Panc1 (cell line): ENCODE data around the gene SPDYE16. TPM values are rescaled to one million over a fixed set of nuclear protein-coding genes. Genes with fewer than 3 reads are reported as not detected.
A peak's percentile ranks its signal among the peaks of the same experiment; 100 is the strongest.
"Not testable (repeated sequence)": the region's sequence is repeated elsewhere in the genome, so short reads cannot be mapped to it uniquely, and the experiment has no call there.

Experiments
- ATAC-seq: fragments of 200-7000 bp; cut with Tn5 transposase; 2 replicates; pipeline ENCODE4 v1.9.1; 2020; ENCODE audit warnings: mild to moderate bottlenecking, moderate library complexity
- BruUV-seq: library from RNA; stranded (reverse); fragments of 400-500 nt; replicated peaks from 2 replicates; lab custom pipeline; 2021; lab: Mats Ljungman, UMichigan
- CTCF ChIA-PET: fragments of 300-600 bp; sonication (Branson Sonifier 250); formaldehyde crosslinking; loops from one replicate; lab custom pipeline; 2022; ENCODE audit warnings: antibody characterized with exemption; lab: Charles Lee
- POLR2A ChIA-PET: fragments of 300-600 bp; sonication (Branson Sonifier 250); formaldehyde crosslinking; loops from one replicate; lab custom pipeline; 2022; ENCODE audit warnings: antibody characterized with exemption; lab: Charles Lee
- DNase-seq: peaks from one replicate; pipeline ENCODE4 v3.0.0-alpha.2; 2010; ENCODE audit warnings: low read depth, low spot score
- H3K27ac ChIP-seq: 2 replicates; pipeline ENCODE4 v1.5.1; 2011; ENCODE audit warnings: mild to moderate bottlenecking, low read length, inconsistent platforms
- H3K27me3 ChIP-seq: fragments of 200-500 bp; sonication (Bioruptor generic); 2 replicates; pipeline ENCODE4 v1.6.0; 2014; ENCODE audit warnings: low read length, inconsistent platforms; ENCODE audit not compliant: control insufficient read depth, insufficient read depth
- H3K36me3 ChIP-seq: fragments of 200-500 bp; sonication (Bioruptor generic); 2 replicates; pipeline ENCODE4 v1.5.1; 2014; ENCODE audit warnings: inconsistent platforms, mild to moderate bottlenecking, low read length, moderate library complexity; ENCODE audit not compliant: control insufficient read depth, insufficient read depth
- H3K4me1 ChIP-seq: 2 replicates; pipeline ENCODE4 v1.5.1; 2011; ENCODE audit warnings: inconsistent platforms, mild to moderate bottlenecking, low read length, moderate library complexity; ENCODE audit not compliant: control insufficient read depth, insufficient read depth
- H3K4me3 ChIP-seq, 2 experiments: 2 replicates each; pipeline ENCODE4 v1.5.1; 2011 to 2012; ENCODE audit warnings: low read depth in 2 of 2, low read length in 2 of 2, mild to moderate bottlenecking in 2 of 2, inconsistent platforms in 1 of 2, moderate library complexity in 1 of 2
- H3K9me3 ChIP-seq: fragments of 200-500 bp; sonication (Bioruptor generic); 2 replicates; pipeline ENCODE4 v1.5.1; 2014; ENCODE audit warnings: low read depth, mild to moderate bottlenecking, inconsistent platforms, low read length, moderate library complexity; ENCODE audit not compliant: control insufficient read depth, insufficient read depth
- in situ Hi-C: cut with HindIII; loops from 2 replicates; pipeline ENCODE4 v1.10.0; 2016; ENCODE audit warnings: low sequenced_read_pairs, low pct_unique_long_range_greater_than_20kb
- intact Hi-C: fragments of 100-400 bp; cut with micrococcal nuclease; formaldehyde crosslinking; loops from one replicate; pipeline ENCODE4 v1.10.0; 2022; ENCODE audit not compliant: unreplicated experiment
- total RNA-seq: library from RNA; stranded (reverse); gene quantifications from one replicate; pipeline ENCODE4 v1.2.1, GENCODE V29; 2021; ENCODE audit not compliant: unreplicated experiment

Gene SPDYE16
- total RNA-seq, 1 experiment from 2014 or later: not detected

DNA sequence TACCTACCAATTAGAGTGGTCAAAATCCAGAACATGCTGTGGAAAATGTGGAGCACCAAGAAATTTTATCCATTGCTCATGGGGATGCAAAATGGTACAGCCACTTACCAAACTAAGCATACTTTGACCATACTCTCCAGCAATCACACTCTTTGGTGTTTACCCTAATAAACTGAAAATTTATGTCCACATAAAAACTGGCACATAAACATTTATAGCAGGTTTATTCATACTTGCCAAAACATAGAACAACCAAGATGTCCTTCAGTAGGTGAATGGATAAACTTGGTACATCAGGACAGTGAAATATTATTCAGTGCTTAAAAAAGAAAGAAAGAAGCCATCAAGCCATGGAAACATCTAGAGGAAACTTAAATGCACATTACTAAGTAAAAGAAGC lies 24.7 kb upstream of the SPDYE16 start:
- H3K36me3 ChIP-seq, DNase-seq, H3K27ac ChIP-seq, H3K9me3 ChIP-seq, intact Hi-C loops, POLR2A ChIA-PET, CTCF ChIA-PET, ATAC-seq, H3K27me3 ChIP-seq, in situ Hi-C loops, H3K4me3 ChIP-seq: not testable (repeated sequence)
- peaks cover 13% of the 10 kb centered on the region for H3K4me1 ChIP-seq
- TSS peak; percentile 9 for BruUV-seq

DNA sequence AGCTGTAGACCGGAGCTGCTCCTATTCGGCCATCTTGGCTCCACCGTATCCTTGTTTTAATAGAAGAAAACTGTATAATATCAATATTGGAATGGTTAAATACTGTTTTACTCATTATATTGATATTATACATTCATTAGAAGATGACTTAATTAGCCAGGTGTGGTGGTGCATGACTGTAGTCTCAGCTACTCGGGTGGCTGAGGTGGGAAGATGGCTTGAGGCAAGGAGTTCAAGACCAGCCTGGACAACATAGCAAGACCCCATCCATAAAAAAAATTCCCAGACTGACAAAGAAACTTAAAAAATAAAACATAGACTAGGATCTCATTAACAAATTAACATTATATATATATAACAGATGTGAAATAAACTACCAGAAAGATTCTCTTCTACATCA lies 24.2 kb upstream of the SPDYE16 start:
- BruUV-seq: not testable (repeated sequence)

DNA sequence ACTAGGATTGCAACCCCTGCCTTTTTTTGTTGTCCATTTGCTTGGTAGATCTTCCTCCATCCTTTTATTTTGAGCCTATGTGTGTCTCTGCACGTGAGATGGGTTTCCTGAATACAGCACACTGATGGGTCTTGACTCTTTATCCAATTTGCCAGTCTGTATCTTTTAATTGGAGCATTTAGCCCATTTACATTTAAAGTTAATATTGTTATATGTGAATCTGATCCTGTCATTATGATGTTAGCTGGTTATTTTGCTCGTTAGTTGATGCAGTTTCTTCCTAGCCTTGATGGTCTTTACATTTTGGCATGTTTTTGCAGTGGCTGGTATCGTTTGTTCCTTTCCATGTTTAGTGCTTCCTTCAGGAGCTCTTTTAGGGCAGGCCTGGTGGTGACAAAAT lies 21.9 kb upstream of the SPDYE16 start:
- DNase-seq, in situ Hi-C loops, POLR2A ChIA-PET, ATAC-seq, H3K4me3 ChIP-seq, H3K4me1 ChIP-seq, H3K9me3 ChIP-seq, H3K27ac ChIP-seq, H3K36me3 ChIP-seq, CTCF ChIA-PET, H3K27me3 ChIP-seq, intact Hi-C loops: not testable (repeated sequence)
- TSS peak; percentile 6 for BruUV-seq

More for the DNA sequence above, 24.2 kb upstream of the SPDYE16 start:
- H3K9me3 ChIP-seq, H3K27me3 ChIP-seq, intact Hi-C loops, H3K4me3 ChIP-seq, H3K4me1 ChIP-seq, POLR2A ChIA-PET, CTCF ChIA-PET, H3K27ac ChIP-seq, ATAC-seq, H3K36me3 ChIP-seq, DNase-seq, in situ Hi-C loops: not testable (repeated sequence)

DNA sequence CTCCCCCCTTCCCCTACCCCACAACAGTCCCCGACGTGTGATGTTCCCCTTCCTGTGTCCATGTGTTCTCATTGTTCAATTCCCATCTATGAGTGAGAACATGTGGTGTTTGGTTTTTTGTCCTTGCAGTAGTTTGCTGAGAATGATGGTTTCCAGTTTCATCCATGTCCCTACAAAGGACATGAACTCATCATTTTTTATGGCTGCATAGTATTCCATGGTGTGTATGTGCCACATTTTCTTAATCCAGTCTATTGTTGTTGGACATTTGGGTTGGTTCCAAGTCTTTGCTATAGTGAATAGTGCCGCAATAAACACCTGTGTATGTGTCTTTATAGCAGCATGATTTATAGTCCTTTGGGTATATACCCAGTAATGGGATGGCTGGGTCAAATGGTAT lies 18.2 kb upstream of the SPDYE16 start:
- H3K27ac ChIP-seq, H3K27me3 ChIP-seq, H3K9me3 ChIP-seq, H3K36me3 ChIP-seq, CTCF ChIA-PET, H3K4me1 ChIP-seq, intact Hi-C loops, H3K4me3 ChIP-seq, BruUV-seq, DNase-seq, ATAC-seq, POLR2A ChIA-PET, in situ Hi-C loops: not testable (repeated sequence)

DNA sequence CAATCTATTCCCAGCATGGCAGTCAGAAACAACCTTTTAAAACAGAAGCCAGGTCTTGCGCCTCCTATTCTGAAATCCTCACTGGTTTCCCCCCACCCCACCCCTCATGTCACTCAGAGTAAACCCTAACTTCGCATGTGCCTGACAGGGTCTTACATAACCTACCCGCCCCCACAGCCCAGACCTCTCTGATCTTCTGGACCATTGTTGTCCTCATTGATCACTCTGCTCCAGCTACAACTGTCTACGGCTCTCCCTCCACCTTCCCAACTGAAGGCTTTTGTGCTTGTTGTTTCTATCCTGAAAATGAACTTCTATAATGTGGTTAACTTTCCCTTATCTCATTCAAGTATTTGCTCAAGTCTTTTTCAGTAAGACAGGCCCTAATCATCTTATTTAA lies 17.1 kb upstream of the SPDYE16 start:
- POLR2A ChIA-PET, in situ Hi-C loops, H3K4me3 ChIP-seq, H3K4me1 ChIP-seq, H3K27me3 ChIP-seq, intact Hi-C loops, CTCF ChIA-PET, DNase-seq, ATAC-seq, BruUV-seq, H3K9me3 ChIP-seq, H3K27ac ChIP-seq, H3K36me3 ChIP-seq: not testable (repeated sequence)

DNA sequence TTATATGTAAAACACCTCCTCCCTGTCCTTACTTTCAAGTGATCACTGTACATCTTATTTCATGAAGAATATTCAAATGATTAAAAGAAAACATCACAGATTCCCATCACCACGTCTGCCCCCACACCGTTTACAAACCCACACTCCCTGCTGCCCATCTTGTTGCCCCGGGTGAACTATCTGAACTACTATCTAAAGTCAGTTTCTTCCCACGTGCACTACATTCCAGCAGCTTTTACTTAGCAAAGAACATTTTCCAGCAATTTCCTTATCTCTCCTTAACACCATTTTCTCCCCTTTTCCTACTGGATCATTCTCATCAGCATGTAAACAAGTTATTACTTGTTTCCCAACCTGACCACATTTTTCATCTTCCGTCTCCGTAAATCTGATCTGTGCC lies 16.6 kb upstream of the SPDYE16 start:
- H3K27ac ChIP-seq, BruUV-seq, H3K4me3 ChIP-seq, H3K36me3 ChIP-seq, ATAC-seq, intact Hi-C loops, DNase-seq, H3K9me3 ChIP-seq, H3K4me1 ChIP-seq, in situ Hi-C loops, CTCF ChIA-PET, POLR2A ChIA-PET, H3K27me3 ChIP-seq: not testable (repeated sequence)

DNA sequence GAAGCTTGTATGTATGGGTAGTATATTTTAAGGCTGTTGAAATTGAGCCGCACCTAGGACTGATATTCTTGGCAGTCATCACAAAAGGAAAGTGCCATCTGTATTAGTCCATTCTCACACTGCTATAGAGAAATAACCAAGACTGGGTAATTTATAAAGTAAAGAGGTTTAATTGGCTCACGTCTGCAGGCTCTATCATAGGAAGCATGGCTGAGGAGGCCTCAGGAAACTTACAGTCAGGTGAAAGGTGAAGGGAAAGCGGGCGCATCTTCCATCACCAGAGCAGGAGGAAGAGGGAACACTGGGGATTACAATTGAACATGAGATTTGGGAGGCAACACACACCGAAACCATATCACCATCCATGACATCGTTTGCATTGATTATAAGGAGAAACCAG lies 8.9 kb upstream of the SPDYE16 start:
- H3K27me3 ChIP-seq, CTCF ChIA-PET, H3K4me1 ChIP-seq, H3K27ac ChIP-seq, POLR2A ChIA-PET, H3K9me3 ChIP-seq, BruUV-seq, H3K4me3 ChIP-seq, H3K36me3 ChIP-seq, ATAC-seq, in situ Hi-C loops, intact Hi-C loops, DNase-seq: not testable (repeated sequence)

DNA sequence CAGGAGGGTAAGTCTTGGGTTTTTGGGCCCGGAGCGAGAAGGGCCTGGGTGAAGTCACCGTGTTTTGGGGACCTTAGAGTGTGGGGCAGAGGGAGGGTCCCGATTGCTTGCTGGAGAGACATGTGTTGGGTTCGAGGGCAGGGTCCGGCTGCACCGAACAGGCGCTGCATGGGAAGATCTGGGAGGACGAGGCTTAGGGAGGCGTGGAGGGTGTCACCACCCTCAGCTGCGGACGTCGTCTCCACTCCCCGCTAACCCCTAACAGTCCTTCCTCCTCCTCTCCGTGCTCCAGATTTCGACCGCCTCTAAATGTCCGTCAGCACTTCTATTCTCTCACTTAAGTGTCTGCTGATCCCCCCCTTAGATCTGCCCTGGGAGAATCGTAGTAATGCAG lies 6.8 kb upstream of the SPDYE16 start:
- in situ Hi-C loops, intact Hi-C loops, BruUV-seq, H3K9me3 ChIP-seq, H3K4me1 ChIP-seq, CTCF ChIA-PET, H3K27me3 ChIP-seq, POLR2A ChIA-PET, H3K36me3 ChIP-seq, DNase-seq, ATAC-seq: not testable (repeated sequence)
- Histone ChIP-seq H3K27ac (peak overlapping the region; percentile 81), H3K4me3 (peak overlapping the region; percentile 69 to 76)
